Caco-2 (cell line): ENCODE data around the gene GAB2. TPM values are rescaled to one million over a fixed set of nuclear protein-coding genes. Genes with fewer than 3 reads are reported as not detected.

Experiments used
- BruUV-seq: library from RNA; stranded (reverse); fragments of 400-500 nt; replicated peaks from 2 replicates; lab custom pipeline; 2021; lab: Mats Ljungman, UMichigan
- CTCF ChIA-PET: fragments of 300-600 bp; sonication (Branson Sonifier 250); formaldehyde crosslinking; loops from one replicate; lab custom pipeline; 2022; ENCODE audit warnings: antibody characterized with exemption; lab: Charles Lee
- POLR2A ChIA-PET: fragments of 300-600 bp; sonication (Branson Sonifier 250); formaldehyde crosslinking; loops from one replicate; lab custom pipeline; 2022; ENCODE audit warnings: antibody characterized with exemption; lab: Charles Lee
- DNase-seq, 2 experiments: peaks; one replicate each; pipeline versions ENCODE4 v3.0.0 to v3.0.0-alpha.2; 2020 to 2022
- H3K27me3 ChIP-seq: replicated peaks from 2 replicates; pipeline ENCODE4 v1.6.0; 2011; ENCODE audit warnings: low read length; ENCODE audit not compliant: control insufficient read depth, insufficient read depth
- H3K36me3 ChIP-seq: 2 replicates; pipeline ENCODE4 v1.5.1; 2011; ENCODE audit warnings: low read length; ENCODE audit not compliant: control insufficient read depth, insufficient read depth
- H3K4me1 ChIP-seq: fragments of 250-450 bp; sonication (Bioruptor Pico); 2 replicates; pipeline ENCODE4 v1.5.1; 2020; ENCODE audit warnings: mild to moderate bottlenecking
- H3K4me3 ChIP-seq: 2 replicates; pipeline ENCODE4 v1.5.1; 2011; ENCODE audit warnings: low read depth, mild to moderate bottlenecking, control low read depth, low read length
- H3K9me3 ChIP-seq: fragments of 250-450 bp; sonication (Bioruptor Pico); 2 replicates; pipeline ENCODE4 v1.5.1; 2020; ENCODE audit warnings: mild to moderate bottlenecking, moderate library complexity
- H3K27ac Mint-ChIP-seq: one replicate; pipeline ENCODE4 v1.8.0; 2022; ENCODE audit warnings: mixed read lengths; ENCODE audit not compliant: unreplicated experiment
- H3K27me3 Mint-ChIP-seq: one replicate; pipeline ENCODE4 v1.8.0; 2022; ENCODE audit warnings: mixed read lengths; ENCODE audit not compliant: insufficient read depth, unreplicated experiment
- H3K36me3 Mint-ChIP-seq: one replicate; pipeline ENCODE4 v1.8.0; 2022; ENCODE audit warnings: mild to moderate bottlenecking, mixed read lengths; ENCODE audit not compliant: insufficient read depth, unreplicated experiment
- H3K4me1 Mint-ChIP-seq: one replicate; pipeline ENCODE4 v1.8.0; 2022; ENCODE audit warnings: low read depth, mixed read lengths; ENCODE audit not compliant: unreplicated experiment
- H3K4me3 Mint-ChIP-seq: one replicate; pipeline ENCODE4 v1.8.0; 2022; ENCODE audit warnings: mild to moderate bottlenecking, moderate library complexity, mixed read lengths; ENCODE audit not compliant: unreplicated experiment
- H3K9me3 Mint-ChIP-seq: one replicate; pipeline ENCODE4 v1.8.0; 2022; ENCODE audit warnings: mixed read lengths; ENCODE audit not compliant: unreplicated experiment
- intact Hi-C: fragments of 100-400 bp; cut with micrococcal nuclease; formaldehyde crosslinking; loops from one replicate; pipeline ENCODE4 v1.10.0; 2022; ENCODE audit not compliant: unreplicated experiment
- total RNA-seq: library from RNA; stranded (reverse); gene quantifications from 2 replicates; pipeline ENCODE4 v1.2.3, GENCODE V29; 2022
- TF ChIP-seq, protein P1 (sequence below), 2 experiments: fragments of 200-600 bp in 1 of 2; IDR thresholded peaks; 1 replicate in 1 of 2; 2 replicates in 1 of 2; pipeline versions ENCODE4 v1.5.1 to v1.8.0; 2011 to 2022; ENCODE audit warnings: antibody characterized with exemption in 1 of 2, control low read depth in 1 of 2, inconsistent platforms in 1 of 2, low read depth in 1 of 2, low read length in 1 of 2, mild to moderate bottlenecking in 1 of 2, moderate library complexity in 1 of 2; ENCODE audit not compliant: insufficient read depth in 1 of 2, severe bottlenecking in 1 of 2, unreplicated experiment in 1 of 2

GAB2 gene
- total RNA-seq, 1 experiment from 2014 or later = 67.3 TPM

DNA sequence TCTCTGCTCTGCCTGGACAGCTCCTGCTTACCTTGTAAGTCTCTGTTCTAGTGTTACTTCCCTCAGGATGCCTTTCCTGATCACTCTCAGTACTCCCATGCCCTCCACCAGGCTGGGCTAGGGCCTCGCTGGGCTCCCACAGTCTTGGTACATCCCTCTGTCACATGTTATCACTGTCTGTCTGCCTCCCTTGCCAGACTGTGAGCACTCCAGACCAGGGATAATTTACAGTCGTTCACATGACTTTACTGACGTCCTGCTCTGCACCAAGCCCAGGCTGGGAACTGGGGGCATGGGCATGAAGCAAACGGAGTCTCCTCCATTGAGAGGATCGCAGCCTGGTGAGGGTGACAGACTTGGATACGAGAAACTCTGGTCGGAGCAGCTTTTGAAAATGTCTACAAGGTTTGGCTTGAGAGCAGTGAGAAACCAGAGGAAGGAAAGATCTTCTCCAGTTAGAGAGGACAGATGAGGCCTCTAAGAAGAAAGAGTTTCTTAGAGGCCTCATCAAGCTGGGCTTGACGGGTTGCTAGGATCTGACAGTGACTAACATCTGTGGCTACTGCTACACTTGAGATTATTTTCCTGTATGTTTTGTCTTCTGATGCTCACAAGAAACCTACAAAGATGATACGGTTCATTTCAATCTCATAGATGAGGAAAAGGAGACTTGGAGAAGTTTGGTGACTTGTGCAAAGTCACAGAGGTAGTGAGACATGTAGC lies 216.4 kb downstream of the GAB2 start:
- TF ChIP-seq, protein P1, sequence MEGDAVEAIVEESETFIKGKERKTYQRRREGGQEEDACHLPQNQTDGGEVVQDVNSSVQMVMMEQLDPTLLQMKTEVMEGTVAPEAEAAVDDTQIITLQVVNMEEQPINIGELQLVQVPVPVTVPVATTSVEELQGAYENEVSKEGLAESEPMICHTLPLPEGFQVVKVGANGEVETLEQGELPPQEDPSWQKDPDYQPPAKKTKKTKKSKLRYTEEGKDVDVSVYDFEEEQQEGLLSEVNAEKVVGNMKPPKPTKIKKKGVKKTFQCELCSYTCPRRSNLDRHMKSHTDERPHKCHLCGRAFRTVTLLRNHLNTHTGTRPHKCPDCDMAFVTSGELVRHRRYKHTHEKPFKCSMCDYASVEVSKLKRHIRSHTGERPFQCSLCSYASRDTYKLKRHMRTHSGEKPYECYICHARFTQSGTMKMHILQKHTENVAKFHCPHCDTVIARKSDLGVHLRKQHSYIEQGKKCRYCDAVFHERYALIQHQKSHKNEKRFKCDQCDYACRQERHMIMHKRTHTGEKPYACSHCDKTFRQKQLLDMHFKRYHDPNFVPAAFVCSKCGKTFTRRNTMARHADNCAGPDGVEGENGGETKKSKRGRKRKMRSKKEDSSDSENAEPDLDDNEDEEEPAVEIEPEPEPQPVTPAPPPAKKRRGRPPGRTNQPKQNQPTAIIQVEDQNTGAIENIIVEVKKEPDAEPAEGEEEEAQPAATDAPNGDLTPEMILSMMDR (IDR thresholded peaks at IDR 0.05; ENCODE audit: insufficient read depth in 1 of 2, low read depth in 1 of 2, low read length in 1 of 2, severe bottlenecking in 1 of 2, unreplicated experiment in 1 of 2) = no peak
- Mint-ChIP-seq H3K4me3 (no peak overlapping the region), H3K4me1 (peaks cover 6% of the 10 kb centered on the region), H3K27me3 (no peaks in the 10 kb centered on the region), H3K9me3 (no peaks in the 10 kb centered on the region), H3K27ac (peak overlapping the region; percentile 10), H3K36me3 (peaks cover 16% of the 10 kb centered on the region)
- POLR2A ChIA-PET = no interaction called here
- DNase-seq = peak in 1 of 2 experiments; percentile 29
- intact Hi-C loops = no loop called here
- H3K4me1 ChIP-seq = peaks cover 15% of the 10 kb centered on the region; the same call in 1 of the 2 replicates
- no peaks in the 10 kb centered on the region for H3K36me3 ChIP-seq
- no peaks in the 10 kb centered on the region for H3K27me3 ChIP-seq
- no peak overlapping the region for H3K4me3 ChIP-seq
- BruUV-seq = no TSS peak
- CTCF ChIA-PET = no interaction called here
- H3K9me3 ChIP-seq = no peaks in the 10 kb centered on the region

DNA sequence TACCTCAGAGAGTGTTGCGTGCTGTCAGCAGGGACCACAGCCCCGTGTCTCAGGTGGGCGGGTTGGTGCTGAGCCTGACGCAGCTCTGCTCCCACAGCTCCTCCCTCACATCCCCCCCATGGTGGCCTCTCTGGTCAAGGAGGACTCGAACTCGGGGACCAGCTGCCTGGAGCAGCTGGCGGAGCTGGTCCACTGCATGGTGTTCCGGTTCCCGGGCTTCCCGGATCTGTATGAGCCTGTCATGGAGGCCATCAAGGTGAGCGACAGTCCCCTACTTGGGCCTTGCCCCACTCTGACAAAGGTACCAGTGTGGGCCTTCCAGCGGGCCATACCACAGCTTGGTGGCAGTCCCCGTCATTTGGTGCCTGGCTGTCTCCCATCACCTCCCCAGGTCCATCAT lies 217.1 kb downstream of the GAB2 start:
- CTCF ChIA-PET = no interaction called here
- Mint-ChIP-seq H3K27me3 (no peaks in the 10 kb centered on the region), H3K4me1 (peaks cover 6% of the 10 kb centered on the region), H3K36me3 (peaks cover 16% of the 10 kb centered on the region), H3K4me3 (no peak overlapping the region), H3K27ac (no peak overlapping the region), H3K9me3 (no peaks in the 10 kb centered on the region)
- Histone ChIP-seq H3K9me3 (no peaks in the 10 kb centered on the region), H3K4me3 (no peak overlapping the region), H3K27me3 (no peaks in the 10 kb centered on the region), H3K4me1 (peaks cover 15% of the 10 kb centered on the region; the same call in 1 of the 2 replicates), H3K36me3 (no peaks in the 10 kb centered on the region)
- intact Hi-C loops = no loop called here
- TF ChIP-seq, protein P1 (IDR thresholded peaks at IDR 0.05; ENCODE audit: insufficient read depth in 1 of 2, low read depth in 1 of 2, low read length in 1 of 2, severe bottlenecking in 1 of 2, unreplicated experiment in 1 of 2) = no peak
- no TSS peak for BruUV-seq
- DNase-seq = peak in 1 of 2 experiments; percentile 36
- POLR2A ChIA-PET = no interaction called here

DNA sequence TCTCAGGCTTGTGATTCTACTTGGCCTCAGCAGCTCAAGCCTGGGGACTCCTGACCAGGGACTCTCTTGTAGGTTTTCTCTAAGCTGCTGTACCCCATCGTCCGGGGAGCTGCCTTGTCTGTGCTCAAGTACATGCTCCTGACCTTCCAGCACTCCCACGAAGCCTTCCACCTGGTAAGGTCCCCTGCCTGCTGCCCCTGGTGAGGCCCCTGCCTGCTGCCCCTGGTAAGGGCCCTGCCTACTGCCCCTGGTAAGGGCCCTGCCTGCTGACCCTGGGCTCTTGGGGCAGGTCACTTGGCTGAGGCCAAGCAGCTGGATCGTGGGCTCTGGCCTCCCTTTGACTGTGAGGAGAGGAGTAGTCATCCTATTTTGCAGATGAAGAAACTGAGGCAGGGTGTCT lies 217.6 kb downstream of the GAB2 start:
- BruUV-seq = no TSS peak
- intact Hi-C loops = no loop called here
- Mint-ChIP-seq H3K27ac (no peak overlapping the region), H3K9me3 (no peaks in the 10 kb centered on the region), H3K27me3 (no peaks in the 10 kb centered on the region), H3K36me3 (peaks cover 16% of the 10 kb centered on the region), H3K4me3 (no peak overlapping the region), H3K4me1 (peaks cover 7% of the 10 kb centered on the region)
- POLR2A ChIA-PET = no interaction called here
- Histone ChIP-seq H3K9me3 (no peaks in the 10 kb centered on the region), H3K36me3 (no peaks in the 10 kb centered on the region), H3K27me3 (no peaks in the 10 kb centered on the region), H3K4me3 (no peak overlapping the region), H3K4me1 (peaks cover 15% of the 10 kb centered on the region; the same call in 1 of the 2 replicates)
- peak in 1 of 2 experiments; percentile 33 for DNase-seq
- TF ChIP-seq, protein P1 (IDR thresholded peaks at IDR 0.05; ENCODE audit: insufficient read depth in 1 of 2, low read depth in 1 of 2, low read length in 1 of 2, severe bottlenecking in 1 of 2, unreplicated experiment in 1 of 2) = no peak
- CTCF ChIA-PET = no interaction called here
